Measurements from ENCODE around the gene LZTR1. TPM values are rescaled to one million over a fixed set of nuclear protein-coding genes. Genes with fewer than 3 reads are reported as not detected.

LZTR1 gene
- total and polyA plus RNA-seq, 2 experiments from 2014 or later: 41.3 to 50.4 TPM

DNA sequence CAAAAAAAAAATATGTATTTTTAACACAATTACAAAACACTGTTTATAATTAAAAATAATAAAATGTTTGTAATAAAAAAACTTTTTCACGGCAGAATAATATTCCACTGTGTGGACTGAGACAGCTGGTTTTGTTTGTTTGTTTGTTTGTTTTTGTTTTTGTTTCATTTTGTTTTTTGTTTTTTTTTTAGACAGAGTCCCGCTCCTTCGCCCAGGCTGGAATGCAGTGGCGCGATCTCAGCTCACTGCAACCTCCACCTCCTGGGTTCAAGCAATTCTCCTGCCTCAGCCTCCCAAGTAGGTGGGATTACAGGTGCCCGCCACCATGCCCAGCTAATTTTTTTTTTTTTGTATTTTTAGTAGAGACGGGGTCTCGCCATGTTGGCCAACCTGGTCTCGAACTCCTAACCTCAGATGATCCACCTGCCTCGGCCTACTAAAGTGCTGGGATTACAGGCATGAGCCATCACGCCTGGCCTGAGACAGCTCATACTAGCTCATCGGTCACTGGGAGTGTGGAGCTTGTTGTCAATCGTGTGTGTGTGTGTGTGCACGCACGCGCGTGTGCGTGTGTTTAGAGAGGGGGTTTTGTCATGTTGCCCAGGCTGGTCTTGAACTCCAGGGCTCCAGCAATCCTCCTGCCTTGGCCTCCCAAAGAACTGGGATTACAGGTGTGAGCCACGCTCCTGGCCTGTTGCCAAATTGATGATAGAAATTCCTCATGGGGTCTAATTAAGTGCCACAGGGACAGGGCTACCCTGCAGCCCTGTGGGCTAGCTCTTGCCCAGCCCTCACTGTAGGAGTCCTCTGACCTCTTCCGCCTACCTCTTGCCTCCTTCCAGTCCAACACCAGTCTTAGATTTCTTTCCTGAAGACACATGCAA lies 22.3 kb upstream of the LZTR1 start:
- Histone ChIP-seq H3K4me3 (no peak overlapping the region), H3K27me3 (peaks cover 9% of the 10 kb centered on the region), H3K36me3 (replicated peaks; ENCODE audit: insufficient read depth, low read depth) (no peaks in the 10 kb centered on the region), H3K27ac (no peak overlapping the region), H3K4me1 (ENCODE audit: insufficient read depth) (peaks cover 5% of the 10 kb centered on the region), H3K79me2 (peaks cover 25% of the 10 kb centered on the region), H3K9me2 (replicated peaks; ENCODE audit: insufficient read depth) (no peaks in the 10 kb centered on the region), H2AFZ (no peak overlapping the region), H4K20me1 (ENCODE audit: insufficient read depth, poor library complexity, severe bottlenecking) (no peaks in the 10 kb centered on the region), H3K4me2 (no peak overlapping the region), H3K9me3 (ENCODE audit: low read depth) (no peaks in the 10 kb centered on the region)
- TF ChIP-seq EZH2 (IDR thresholded peaks at IDR 0.05; ENCODE audit: borderline replicate concordance) (no peak), EZH2phosphoT487 (IDR thresholded peaks at IDR 0.05; ENCODE audit: low read depth, severe bottlenecking, unreplicated experiment) (no peak)
- TF ChIP-seq, protein P1, sequence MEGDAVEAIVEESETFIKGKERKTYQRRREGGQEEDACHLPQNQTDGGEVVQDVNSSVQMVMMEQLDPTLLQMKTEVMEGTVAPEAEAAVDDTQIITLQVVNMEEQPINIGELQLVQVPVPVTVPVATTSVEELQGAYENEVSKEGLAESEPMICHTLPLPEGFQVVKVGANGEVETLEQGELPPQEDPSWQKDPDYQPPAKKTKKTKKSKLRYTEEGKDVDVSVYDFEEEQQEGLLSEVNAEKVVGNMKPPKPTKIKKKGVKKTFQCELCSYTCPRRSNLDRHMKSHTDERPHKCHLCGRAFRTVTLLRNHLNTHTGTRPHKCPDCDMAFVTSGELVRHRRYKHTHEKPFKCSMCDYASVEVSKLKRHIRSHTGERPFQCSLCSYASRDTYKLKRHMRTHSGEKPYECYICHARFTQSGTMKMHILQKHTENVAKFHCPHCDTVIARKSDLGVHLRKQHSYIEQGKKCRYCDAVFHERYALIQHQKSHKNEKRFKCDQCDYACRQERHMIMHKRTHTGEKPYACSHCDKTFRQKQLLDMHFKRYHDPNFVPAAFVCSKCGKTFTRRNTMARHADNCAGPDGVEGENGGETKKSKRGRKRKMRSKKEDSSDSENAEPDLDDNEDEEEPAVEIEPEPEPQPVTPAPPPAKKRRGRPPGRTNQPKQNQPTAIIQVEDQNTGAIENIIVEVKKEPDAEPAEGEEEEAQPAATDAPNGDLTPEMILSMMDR (IDR thresholded peaks at IDR 0.05; ENCODE audit: poor library complexity): no peak
- WGBS (ENCODE audit: low lambda C conversion rate, missing lambda C conversion rate): over 99% methylated on average over 20 of the region's 20 CpGs
- no peak for DNase-seq (ENCODE audit: low spot score)

DNA sequence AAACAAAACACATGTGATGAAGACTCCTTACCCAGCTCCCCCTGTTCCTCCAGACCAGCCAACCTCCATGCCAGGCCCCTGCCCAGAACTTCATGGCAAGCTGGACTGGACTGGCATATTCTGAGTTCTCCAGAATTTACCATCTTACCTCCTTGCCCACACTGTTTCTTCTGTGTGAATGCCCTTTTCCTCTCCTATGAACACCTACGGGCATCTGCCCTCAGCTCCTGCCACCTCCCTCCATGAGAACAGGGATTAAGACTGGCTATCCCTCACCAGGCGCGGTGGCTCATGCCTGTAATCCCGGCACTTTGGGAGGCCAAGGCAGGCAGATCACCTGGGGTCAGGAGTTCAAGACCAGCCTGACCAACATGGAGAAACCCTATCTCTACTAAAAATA lies 21.5 kb upstream of the LZTR1 start:
- H3K27ac ChIP-seq: no peak overlapping the region
- no peaks in the 10 kb centered on the region for H4K20me1 ChIP-seq (ENCODE audit: insufficient read depth, poor library complexity, severe bottlenecking)
- peaks cover 5% of the 10 kb centered on the region for H3K4me1 ChIP-seq (ENCODE audit: insufficient read depth)
- TF ChIP-seq EZH2 (IDR thresholded peaks at IDR 0.05; ENCODE audit: borderline replicate concordance) (no peak), EZH2phosphoT487 (IDR thresholded peaks at IDR 0.05; ENCODE audit: low read depth, severe bottlenecking, unreplicated experiment) (no peak)
- TF ChIP-seq, protein P1 (IDR thresholded peaks at IDR 0.05; ENCODE audit: poor library complexity): no peak
- no peak overlapping the region for H3K4me2 ChIP-seq
- peaks cover 17% of the 10 kb centered on the region for H3K79me2 ChIP-seq
- H3K4me3 ChIP-seq: no peak overlapping the region
- H3K9me2 ChIP-seq (replicated peaks; ENCODE audit: insufficient read depth): no peaks in the 10 kb centered on the region
- no peaks in the 10 kb centered on the region for H3K9me3 ChIP-seq (ENCODE audit: low read depth)
- no peak for DNase-seq (ENCODE audit: low spot score)
- H3K27me3 ChIP-seq: peaks cover 9% of the 10 kb centered on the region
- no peak overlapping the region for H2AFZ ChIP-seq
- WGBS (ENCODE audit: low lambda C conversion rate, missing lambda C conversion rate): 93% methylated on average over 4 of the region's 4 CpGs
- no peaks in the 10 kb centered on the region for H3K36me3 ChIP-seq (replicated peaks; ENCODE audit: insufficient read depth, low read depth)

DNA sequence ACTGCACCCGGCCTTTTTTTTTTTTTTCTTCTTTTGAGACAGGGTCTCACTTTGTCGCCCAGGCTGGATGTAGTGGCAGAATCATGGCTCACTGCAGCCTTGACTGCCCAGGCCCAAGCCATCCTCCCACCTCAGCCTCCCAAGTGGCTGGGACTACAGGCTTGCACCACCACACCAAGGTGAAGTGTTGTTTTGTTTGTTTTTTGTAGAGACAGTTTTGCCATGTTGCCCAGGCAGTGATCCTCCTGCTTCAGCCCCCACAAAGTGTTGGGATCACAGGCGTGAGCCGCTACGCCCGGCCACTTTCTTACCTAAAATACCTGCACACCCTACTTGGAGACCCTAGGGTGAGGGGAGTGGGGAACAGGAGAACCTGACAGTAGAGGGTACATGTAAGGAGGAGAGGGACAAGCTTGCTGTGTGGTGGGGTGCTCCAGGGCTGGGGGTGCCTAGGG lies 19.6 kb upstream of the LZTR1 start:
- Histone ChIP-seq H3K27me3 (peaks cover 9% of the 10 kb centered on the region), H3K9me3 (ENCODE audit: low read depth) (no peaks in the 10 kb centered on the region), H3K4me2 (no peak overlapping the region), H4K20me1 (ENCODE audit: insufficient read depth, poor library complexity, severe bottlenecking) (no peaks in the 10 kb centered on the region), H3K4me3 (no peak overlapping the region), H3K27ac (no peak overlapping the region), H3K36me3 (replicated peaks; ENCODE audit: insufficient read depth, low read depth) (no peaks in the 10 kb centered on the region), H3K4me1 (ENCODE audit: insufficient read depth) (peaks cover 5% of the 10 kb centered on the region), H2AFZ (no peak overlapping the region), H3K9me2 (replicated peaks; ENCODE audit: insufficient read depth) (no peaks in the 10 kb centered on the region), H3K79me2 (peaks cover 4% of the 10 kb centered on the region)
- TF ChIP-seq EZH2 (IDR thresholded peaks at IDR 0.05; ENCODE audit: borderline replicate concordance) (no peak), EZH2phosphoT487 (IDR thresholded peaks at IDR 0.05; ENCODE audit: low read depth, severe bottlenecking, unreplicated experiment) (no peak)
- TF ChIP-seq, protein P1 (IDR thresholded peaks at IDR 0.05; ENCODE audit: poor library complexity): no peak
- DNase-seq (ENCODE audit: low spot score): no peak
- 97% methylated on average over 6 of the region's 6 CpGs for WGBS (ENCODE audit: low lambda C conversion rate, missing lambda C conversion rate)

Data from hepatocyte (in vitro differentiated cells).